Adrenal gland (tissue), 12 donors: ENCODE results near the gene FHIT. TPM values are rescaled to one million over a fixed set of nuclear protein-coding genes. Genes with fewer than 3 reads are reported as not detected.

ENCODE experiments used
- DNase-seq, 7 donors: peaks; one replicate each; pipeline ENCODE4 v3.0.0-alpha.2; 2019 to 2020
- H3K27ac ChIP-seq, 5 donors: fragments of 200-600 bp; sonication (generic) in 4 of 5; 1 replicate in 3 of 5; 2 replicates in 2 of 5; pipeline versions ENCODE4 v1.5.1 to v1.8.0; 2016 to 2020; ENCODE audit warnings: mild to moderate bottlenecking in 1 of 5
- H3K27me3 ChIP-seq: fragments of 200-600 bp; 2 replicates; pipeline ENCODE4 v1.8.0; 2021
- H3K36me3 ChIP-seq, 2 donors: fragments of 200-600 bp; replicated peaks in 1 of 2; 1 replicate in 1 of 2; 2 replicates in 1 of 2; pipeline versions ENCODE4 v1.5.1 to v1.8.0; 2018 to 2022
- H3K4me1 ChIP-seq, 2 donors: fragments of 200-600 bp; replicated peaks in 1 of 2; 1 replicate in 1 of 2; 2 replicates in 1 of 2; pipeline versions ENCODE4 v1.5.1 to v1.8.0; 2018 to 2021
- H3K4me3 ChIP-seq, 4 donors: fragments of 200-600 bp; sonication (generic) in 3 of 4; one replicate each; pipeline ENCODE4 v1.5.1; 2016 to 2018
- H3K9me3 ChIP-seq, 3 donors: fragments of 200-600 bp; sonication (generic) in 1 of 3; replicated peaks in 1 of 3; 1 replicate in 2 of 3; 2 replicates in 1 of 3; pipeline versions ENCODE4 v1.5.1 to v1.8.0; 2016 to 2021
- POLR2A ChIP-seq, 2 donors: fragments of 450-650 bp; IDR thresholded peaks; one replicate each; pipeline ENCODE4 v1.6.1; 2017; ENCODE audit warnings: antibody characterized with exemption in 2 of 2, mild to moderate bottlenecking in 2 of 2, moderate library complexity in 1 of 2
- WGBS, 4 donors: extraction: QIAGEN DNeasy Blood & Tissue Kit in 2 of 4; methylation state at CpG; one replicate each; pipeline versions ENCODE4 v1.1.5 to v1.1.7; 2013 to 2017; 5-methylcytosine and 5-hydroxymethylcytosine counted together
- intact Hi-C, 2 donors: fragments of 100-400 bp; cut with DNase I; formaldehyde crosslinking; loops; one replicate each; pipeline versions ENCODE4 v1.14.1 to v1.15.0; 2022 to 2023
- polyA plus RNA-seq, 3 donors: library from polyadenylated mRNA; stranded (reverse); fragments of 200-250 nt in 2 of 3; fragments of 350-450 nt in 1 of 3; fragmentation: Illumina TruSeq in 1 of 3; extraction: RNeasy Lipid Tissue Mini Kit (QIAGEN cat#74804) in 1 of 3; gene quantifications; one replicate each; pipeline ENCODE4 v1.2.3, GENCODE V29; 2013 to 2014
- total RNA-seq, 9 donors: library from RNA; depleted of rRNA in 4 of 9; stranded (reverse); fragments of >200 nt in 4 of 9; fragments of 120-200 nt in 1 of 9; fragmentation: NEBNext Ultra II Directional in 1 of 9; extraction: Animal tissue kit (Norgen Biotek cat#: 25700) in 1 of 9; gene quantifications; one replicate each; pipeline versions ENCODE4 v1.1.0 to v1.2.4, GENCODE V29; 2013 to 2023
- TF ChIP-seq, protein P1 (sequence below), 6 experiments: fragments of 450-650 bp in 4 of 6; fragments of 200-600 bp in 2 of 6; sonication (generic) in 1 of 6; IDR thresholded peaks; 1 replicate in 5 of 6; 2 replicates in 1 of 6; pipeline versions ENCODE4 v1.5.1 to v1.8.0; 2016 to 2021; ENCODE audit warnings: antibody characterized with exemption in 6 of 6, mild to moderate bottlenecking in 2 of 6, moderate library complexity in 1 of 6
- donor health status: healthy with polysubstance abuse.
- donor health status: Bipolar disorder and iron deficiency.
- donor health status: DM: yes; HTN: yes; CAD: no.
- donor health status: DM: no; HTN: no; CAD: no.
- donor health status: DM: no; HTN: no; CAD: no.
- donor health status: DM: yes; HTN: yes; CAD: no.

Gene FHIT
- total and polyA plus RNA-seq, 12 donors: 14.1 to 43.9 (median 28.8) TPM

DNA sequence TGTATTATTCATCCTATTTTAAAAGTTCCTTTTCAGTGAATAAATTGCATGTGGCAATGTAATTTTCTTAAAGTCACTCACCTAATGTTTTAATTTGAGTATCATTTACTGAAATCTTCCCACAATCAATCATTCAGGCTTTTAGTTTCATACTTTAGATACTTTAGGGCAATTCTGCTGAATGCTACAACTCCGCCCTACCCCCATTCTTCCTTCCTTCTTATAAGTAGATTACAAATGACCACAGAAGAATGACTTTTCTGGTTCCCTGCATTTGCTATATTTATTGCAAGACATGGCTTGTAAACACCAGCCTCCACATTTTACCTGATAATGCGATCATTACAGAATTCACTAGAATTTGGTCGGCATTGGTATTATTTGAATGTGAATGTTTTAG, 1061.9 kb downstream of the FHIT start:
- Histone ChIP-seq H3K27me3 (no peaks in the 10 kb centered on the region), H3K4me3 (no peak overlapping the region), H3K4me1 (no peaks in the 10 kb centered on the region), H3K36me3 (no peaks in the 10 kb centered on the region), H3K9me3 (no peaks in the 10 kb centered on the region), H3K27ac (no peak overlapping the region)
- TF ChIP-seq, protein P1, sequence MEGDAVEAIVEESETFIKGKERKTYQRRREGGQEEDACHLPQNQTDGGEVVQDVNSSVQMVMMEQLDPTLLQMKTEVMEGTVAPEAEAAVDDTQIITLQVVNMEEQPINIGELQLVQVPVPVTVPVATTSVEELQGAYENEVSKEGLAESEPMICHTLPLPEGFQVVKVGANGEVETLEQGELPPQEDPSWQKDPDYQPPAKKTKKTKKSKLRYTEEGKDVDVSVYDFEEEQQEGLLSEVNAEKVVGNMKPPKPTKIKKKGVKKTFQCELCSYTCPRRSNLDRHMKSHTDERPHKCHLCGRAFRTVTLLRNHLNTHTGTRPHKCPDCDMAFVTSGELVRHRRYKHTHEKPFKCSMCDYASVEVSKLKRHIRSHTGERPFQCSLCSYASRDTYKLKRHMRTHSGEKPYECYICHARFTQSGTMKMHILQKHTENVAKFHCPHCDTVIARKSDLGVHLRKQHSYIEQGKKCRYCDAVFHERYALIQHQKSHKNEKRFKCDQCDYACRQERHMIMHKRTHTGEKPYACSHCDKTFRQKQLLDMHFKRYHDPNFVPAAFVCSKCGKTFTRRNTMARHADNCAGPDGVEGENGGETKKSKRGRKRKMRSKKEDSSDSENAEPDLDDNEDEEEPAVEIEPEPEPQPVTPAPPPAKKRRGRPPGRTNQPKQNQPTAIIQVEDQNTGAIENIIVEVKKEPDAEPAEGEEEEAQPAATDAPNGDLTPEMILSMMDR (IDR thresholded peaks at IDR 0.05): no peak
- TF ChIP-seq POLR2A (IDR thresholded peaks at IDR 0.05): no peak
- no peak for DNase-seq
- 83 to 91% (median 89%) methylated on average over 3 of the region's 3 CpGs for WGBS, 4 donors
- intact Hi-C loops: no loop called here

DNA sequence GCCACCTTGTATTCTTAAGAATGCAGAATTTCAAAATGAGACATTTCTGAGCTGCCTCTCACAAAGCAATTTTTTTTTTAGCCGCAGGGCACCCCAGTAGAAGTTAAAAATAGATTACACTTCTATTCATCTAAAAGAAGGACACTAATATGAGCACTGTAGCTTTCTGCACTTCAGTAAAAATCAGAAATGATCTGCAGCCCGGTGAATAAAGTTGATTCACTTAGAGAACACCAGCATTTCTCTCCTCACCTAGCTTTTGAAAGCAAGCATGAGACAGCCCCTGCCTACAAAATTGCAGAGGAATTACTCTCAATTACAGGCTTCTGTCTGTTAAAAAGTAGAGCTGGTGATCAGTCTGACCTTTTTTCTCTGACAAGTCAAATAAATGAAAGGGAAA, 1062.4 kb downstream of the FHIT start:
- no peaks in the 10 kb centered on the region for H3K9me3 ChIP-seq
- no peak for TF ChIP-seq POLR2A (IDR thresholded peaks at IDR 0.05)
- TF ChIP-seq, protein P1 (IDR thresholded peaks at IDR 0.05): no peak
- no peak overlapping the region for H3K4me3 ChIP-seq
- no peak overlapping the region for H3K27ac ChIP-seq
- WGBS, 4 donors: 38 to 73% (median 68%) methylated on average over 2 of the region's 2 CpGs
- no peaks in the 10 kb centered on the region for H3K27me3 ChIP-seq
- DNase-seq: no peak
- H3K4me1 ChIP-seq: no peaks in the 10 kb centered on the region
- intact Hi-C loops: no loop called here
- H3K36me3 ChIP-seq: no peaks in the 10 kb centered on the region

DNA sequence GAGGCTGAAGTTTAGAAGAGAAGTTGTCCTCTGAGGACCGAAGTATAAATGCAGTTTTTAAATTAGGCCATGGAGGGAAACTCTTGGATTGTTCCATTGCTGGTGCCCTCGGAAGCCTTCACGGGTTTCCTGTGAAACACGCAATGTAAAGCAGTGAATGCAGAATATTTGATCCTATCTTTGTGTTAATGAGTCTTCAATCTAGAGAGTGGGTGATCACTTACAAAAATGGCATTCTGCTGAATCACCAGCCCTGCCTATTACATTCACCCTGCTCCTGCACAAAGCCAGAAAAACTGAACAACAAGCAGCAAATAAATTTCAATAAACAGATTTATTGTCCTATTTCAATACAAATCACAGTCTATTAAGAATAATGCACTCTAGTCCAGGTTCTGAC, 1063.9 kb downstream of the FHIT start:
- Histone ChIP-seq H3K4me1 (no peaks in the 10 kb centered on the region), H3K27ac (no peak overlapping the region), H3K9me3 (no peaks in the 10 kb centered on the region), H3K36me3 (no peaks in the 10 kb centered on the region), H3K27me3 (no peaks in the 10 kb centered on the region), H3K4me3 (no peak overlapping the region)
- 88 to 96% (median 96%) methylated on average over 4 of the region's 4 CpGs for WGBS, 4 donors
- no peak for TF ChIP-seq POLR2A (IDR thresholded peaks at IDR 0.05)
- TF ChIP-seq, protein P1 (IDR thresholded peaks at IDR 0.05): no peak
- intact Hi-C loops: no loop called here
- no peak for DNase-seq

DNA sequence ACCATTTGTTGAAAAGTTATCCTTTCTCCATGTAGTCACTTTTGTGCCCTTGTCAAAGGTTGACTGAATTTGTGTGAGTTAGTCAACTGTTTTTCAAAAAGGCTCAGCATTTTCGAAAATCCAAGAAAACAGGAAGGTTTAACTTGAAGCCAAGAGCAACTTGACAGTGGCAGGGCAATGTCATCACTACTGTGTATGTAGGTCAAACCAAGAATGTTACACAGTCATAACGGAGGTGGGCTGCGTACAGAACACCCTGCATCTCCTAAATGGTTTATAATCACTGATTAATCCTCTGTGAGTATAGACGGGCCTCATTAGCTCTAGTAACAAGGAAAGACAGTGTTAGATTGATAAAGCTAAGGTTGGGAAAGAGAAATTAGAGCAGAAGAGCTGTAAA, 1064.9 kb downstream of the FHIT start:
- 67 to 84% (median 80%) methylated on average over 4 of the region's 4 CpGs for WGBS, 4 donors
- TF ChIP-seq POLR2A (IDR thresholded peaks at IDR 0.05): no peak
- TF ChIP-seq, protein P1 (IDR thresholded peaks at IDR 0.05): no peak

More for the DNA sequence above, 1064.9 kb downstream of the FHIT start:
- no peaks in the 10 kb centered on the region for H3K36me3 ChIP-seq
- intact Hi-C loops: no loop called here
- no peaks in the 10 kb centered on the region for H3K27me3 ChIP-seq
- no peaks in the 10 kb centered on the region for H3K4me1 ChIP-seq
- H3K9me3 ChIP-seq: no peaks in the 10 kb centered on the region
- H3K27ac ChIP-seq: no peak overlapping the region
- H3K4me3 ChIP-seq: no peak overlapping the region
- no peak for DNase-seq
